Measurements from ENCODE around the gene LGR4.
"Not testable (repeated sequence)": the region's sequence is repeated elsewhere in the genome, so short reads cannot be mapped to it uniquely, and the experiment has no call there.

The LGR4 gene

GRCh38 chr11:27459191-27459590 lies 13.4 kb downstream of the LGR4 start:
- no peak for DNase-seq (ENCODE audit: low read depth in 2 of 2)

- no peak for DNase-seq (ENCODE audit: low read depth in 2 of 2)
Observed at GRCh38 chr11:27458182-27458581, 14.4 kb downstream of the LGR4 start.

GRCh38 chr11:27456795-27457329 lies 15.7 kb downstream of the LGR4 start:
- DNase-seq (ENCODE audit: low read depth in 2 of 2): no peak

GRCh38 chr11:27456140-27456794 lies 16.3 kb downstream of the LGR4 start:
- no peak for DNase-seq (ENCODE audit: low read depth in 2 of 2)

- no peak for DNase-seq (ENCODE audit: low read depth in 2 of 2)
Observed at GRCh38 chr11:27455667-27456066, 16.9 kb downstream of the LGR4 start.

- no peak for DNase-seq (ENCODE audit: low read depth in 2 of 2)
Observed at GRCh38 chr11:27453701-27454100, 18.9 kb downstream of the LGR4 start.

GRCh38 chr11:27452147-27452546 lies 20.4 kb downstream of the LGR4 start:
- no peak for DNase-seq (ENCODE audit: low read depth in 2 of 2)

- DNase-seq (ENCODE audit: low read depth in 2 of 2): no peak
Observed at GRCh38 chr11:27451244-27451965, 21.2 kb downstream of the LGR4 start.

GRCh38 chr11:27448184-27448540 lies 24.4 kb downstream of the LGR4 start:
- not testable (repeated sequence) for DNase-seq (ENCODE audit: low read depth in 2 of 2)

GRCh38 chr11:27447288-27448183 lies 25.1 kb downstream of the LGR4 start:
- no peak for DNase-seq (ENCODE audit: low read depth in 2 of 2)

GRCh38 chr11:27445625-27446024 lies 27.0 kb downstream of the LGR4 start:
- DNase-seq (ENCODE audit: low read depth in 2 of 2): no peak

- DNase-seq (ENCODE audit: low read depth in 2 of 2): no peak
Observed at GRCh38 chr11:27444801-27445215, 27.8 kb downstream of the LGR4 start.

- no peak for DNase-seq (ENCODE audit: low read depth in 2 of 2)
Observed at GRCh38 chr11:27443746-27444507, 28.7 kb downstream of the LGR4 start.

- no peak for DNase-seq (ENCODE audit: low read depth in 2 of 2)
Observed at GRCh38 chr11:27443227-27443626, 29.4 kb downstream of the LGR4 start.

- no peak for DNase-seq (ENCODE audit: low read depth in 2 of 2)
Observed at GRCh38 chr11:27440090-27440489, 32.5 kb downstream of the LGR4 start.

- DNase-seq (ENCODE audit: low read depth in 2 of 2): no peak
Observed at GRCh38 chr11:27438595-27438981, 34.0 kb downstream of the LGR4 start.

GRCh38 chr11:27437829-27438594 lies 34.6 kb downstream of the LGR4 start:
- DNase-seq (ENCODE audit: low read depth in 2 of 2): no peak

GRCh38 chr11:27436916-27437315 lies 35.7 kb downstream of the LGR4 start:
- no peak for DNase-seq (ENCODE audit: low read depth in 2 of 2)

- no peak for DNase-seq (ENCODE audit: low read depth in 2 of 2)
Observed at GRCh38 chr11:27433742-27434141, 38.8 kb downstream of the LGR4 start.

- DNase-seq (ENCODE audit: low read depth in 2 of 2): no peak
Observed at GRCh38 chr11:27431808-27432207, 40.8 kb downstream of the LGR4 start.

All from activated CD4-positive, alpha-beta T cell treated with anti-CD3 and anti-CD28 coated beads for 24 hours (primary cell).